ENCODE measurements around the gene FUOM. TPM values are rescaled to one million over a fixed set of nuclear protein-coding genes. Genes with fewer than 3 reads are reported as not detected.
"Not testable (repeated sequence)": the region's sequence is repeated elsewhere in the genome, so short reads cannot be mapped to it uniquely, and the experiment has no call there.

FUOM gene
- total RNA-seq, 1 donor from 2014 or later = 177 TPM

- DNase-seq (ENCODE audit: low spot score) (peak; percentile 44), ATAC-seq (no peak)
Observed at GRCh38 chr10:133388973-133389818, 31.4 kb upstream of the FUOM start.

GRCh38 chr10:133388236-133388972 is 30.6 kb upstream of the FUOM start:
- DNase-seq (ENCODE audit: low spot score) = peak; percentile 41
- ATAC-seq = no peak

- peak; percentile 22 for DNase-seq (ENCODE audit: low spot score)
Observed at GRCh38 chr10:133386951-133387350, 29.1 kb upstream of the FUOM start.

GRCh38 chr10:133385214-133385613 is 27.4 kb upstream of the FUOM start:
- ATAC-seq = no peak
- DNase-seq (ENCODE audit: low spot score) = no peak

More at GRCh38 chr10:133386951-133387350, 29.1 kb upstream of the FUOM start:
- not testable (repeated sequence) for ATAC-seq

- DNase-seq (ENCODE audit: low spot score) (no peak), ATAC-seq (no peak)
Observed at GRCh38 chr10:133384071-133384470, 26.3 kb upstream of the FUOM start.

GRCh38 chr10:133383551-133383950 is 25.7 kb upstream of the FUOM start:
- ATAC-seq = no peak
- no peak for DNase-seq (ENCODE audit: low spot score)

GRCh38 chr10:133381036-133381435 is 23.2 kb upstream of the FUOM start:
- no peak for ATAC-seq

GRCh38 chr10:133379801-133380666 is 22.2 kb upstream of the FUOM start:
- ATAC-seq (no peak), DNase-seq (ENCODE audit: low spot score) (no peak)

More at GRCh38 chr10:133381036-133381435, 23.2 kb upstream of the FUOM start:
- no peak for DNase-seq (ENCODE audit: low spot score)

- ATAC-seq = peak; percentile 65
- peak; percentile 76 for DNase-seq (ENCODE audit: low spot score)
Observed at GRCh38 chr10:133379152-133379800, 21.5 kb upstream of the FUOM start, which contains the start of gene PAOX. PAOX (plus strand) TSS chr10:133379262; CDS start chr10:133379317, 55 bp downstream.

GRCh38 chr10:133378251-133379096 is 20.7 kb upstream of the FUOM start:
- ATAC-seq = peak; percentile 82
- DNase-seq (ENCODE audit: low spot score) = peak; percentile 88

GRCh38 chr10:133377818-133378250 is 20.0 kb upstream of the FUOM start:
- DNase-seq (ENCODE audit: low spot score) (no peak), ATAC-seq (no peak)

GRCh38 chr10:133377025-133377817 is 19.4 kb upstream of the FUOM start:
- DNase-seq (ENCODE audit: low spot score) = no peak

GRCh38 chr10:133376183-133376582 is 18.4 kb upstream of the FUOM start:
- ATAC-seq; DNase-seq (ENCODE audit: low spot score): not testable (repeated sequence)

More at GRCh38 chr10:133377025-133377817, 19.4 kb upstream of the FUOM start:
- no peak for ATAC-seq

- ATAC-seq = no peak
- no peak for DNase-seq (ENCODE audit: low spot score)
Observed at GRCh38 chr10:133375357-133376115, 17.7 kb upstream of the FUOM start.

- ATAC-seq = peak; percentile 84
- DNase-seq (ENCODE audit: low spot score) = peak; percentile 98
Observed at GRCh38 chr10:133373174-133374090, 15.6 kb upstream of the FUOM start, which contains the start of gene ECHS1. ECHS1 (minus strand) TSS chr10:133373354; CDS start chr10:133373333, 21 bp downstream.

- peak; percentile 76 for DNase-seq (ENCODE audit: low spot score)
- ATAC-seq = peak; percentile 47
Observed at GRCh38 chr10:133372507-133372906, 14.7 kb upstream of the FUOM start.
